ENCODE data around the gene SIDT2.

DNA sequence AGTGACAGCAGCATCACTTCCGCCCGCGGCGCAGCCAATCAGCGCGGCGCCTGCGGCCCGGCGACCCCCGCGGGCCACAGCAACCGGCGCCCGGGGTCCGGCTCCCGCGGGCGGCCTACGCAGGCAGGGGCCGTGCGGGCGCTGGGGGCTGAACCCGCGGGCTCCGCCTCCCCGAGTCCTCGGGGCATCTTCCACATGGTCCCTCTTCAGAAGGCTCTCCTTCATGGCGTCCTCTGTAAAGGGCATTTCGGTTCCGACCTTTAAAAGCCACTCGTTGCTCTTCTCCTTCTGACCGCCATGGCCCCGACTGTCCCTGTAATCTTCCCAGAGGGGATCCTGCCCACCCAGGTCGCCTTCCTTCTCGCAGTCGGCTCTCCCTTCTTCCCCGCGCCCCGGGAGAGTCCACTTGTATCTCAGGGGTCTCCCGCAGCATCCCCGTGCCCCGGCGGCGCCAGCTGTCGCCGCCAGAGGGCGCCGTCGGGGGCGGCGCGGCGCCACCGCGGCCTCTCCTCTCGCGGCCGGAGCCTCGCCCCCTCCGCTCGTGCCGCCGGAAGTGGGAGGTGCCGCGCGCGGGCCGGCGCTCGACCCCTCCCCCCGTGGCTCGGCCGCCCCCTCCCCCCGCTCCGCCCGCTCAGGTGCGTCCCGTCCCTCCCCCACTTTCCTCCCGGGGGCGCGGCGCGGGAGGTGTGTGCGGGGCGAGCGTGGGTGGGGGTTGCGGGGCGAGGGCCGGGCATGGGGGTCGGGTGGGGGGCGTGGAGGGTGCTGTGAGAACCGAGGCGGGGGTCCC, 53.7 kb downstream of the SIDT2 start, which contains the start of gene RNF214:
- TF ChIP-seq, protein P1, sequence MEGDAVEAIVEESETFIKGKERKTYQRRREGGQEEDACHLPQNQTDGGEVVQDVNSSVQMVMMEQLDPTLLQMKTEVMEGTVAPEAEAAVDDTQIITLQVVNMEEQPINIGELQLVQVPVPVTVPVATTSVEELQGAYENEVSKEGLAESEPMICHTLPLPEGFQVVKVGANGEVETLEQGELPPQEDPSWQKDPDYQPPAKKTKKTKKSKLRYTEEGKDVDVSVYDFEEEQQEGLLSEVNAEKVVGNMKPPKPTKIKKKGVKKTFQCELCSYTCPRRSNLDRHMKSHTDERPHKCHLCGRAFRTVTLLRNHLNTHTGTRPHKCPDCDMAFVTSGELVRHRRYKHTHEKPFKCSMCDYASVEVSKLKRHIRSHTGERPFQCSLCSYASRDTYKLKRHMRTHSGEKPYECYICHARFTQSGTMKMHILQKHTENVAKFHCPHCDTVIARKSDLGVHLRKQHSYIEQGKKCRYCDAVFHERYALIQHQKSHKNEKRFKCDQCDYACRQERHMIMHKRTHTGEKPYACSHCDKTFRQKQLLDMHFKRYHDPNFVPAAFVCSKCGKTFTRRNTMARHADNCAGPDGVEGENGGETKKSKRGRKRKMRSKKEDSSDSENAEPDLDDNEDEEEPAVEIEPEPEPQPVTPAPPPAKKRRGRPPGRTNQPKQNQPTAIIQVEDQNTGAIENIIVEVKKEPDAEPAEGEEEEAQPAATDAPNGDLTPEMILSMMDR (IDR thresholded peaks at IDR 0.05) = peak in 2 of 3 donors; percentile 28 to 71
- TF ChIP-seq POLR2A (IDR thresholded peaks at IDR 0.05) = no peak
